Esophagus muscularis mucosa (tissue), 3 donors: ENCODE data around the gene PNKP.

Experiments
- EP300 ChIP-seq: sonication (generic); formaldehyde crosslinking; IDR thresholded peaks from one replicate; pipeline ENCODE4 v1.6.1; 2017; ENCODE audit warnings: antibody characterized with exemption
- TF ChIP-seq, protein P1 (sequence below), 3 experiments: fragments of 200-600 bp in 2 of 3; fragments of 450-650 bp in 1 of 3; sonication (generic) in 2 of 3; IDR thresholded peaks; one replicate each; pipeline ENCODE4 v1.5.1; 2017 to 2019; ENCODE audit warnings: antibody characterized with exemption in 3 of 3, mild to moderate bottlenecking in 2 of 3, moderate library complexity in 1 of 3

DNA sequence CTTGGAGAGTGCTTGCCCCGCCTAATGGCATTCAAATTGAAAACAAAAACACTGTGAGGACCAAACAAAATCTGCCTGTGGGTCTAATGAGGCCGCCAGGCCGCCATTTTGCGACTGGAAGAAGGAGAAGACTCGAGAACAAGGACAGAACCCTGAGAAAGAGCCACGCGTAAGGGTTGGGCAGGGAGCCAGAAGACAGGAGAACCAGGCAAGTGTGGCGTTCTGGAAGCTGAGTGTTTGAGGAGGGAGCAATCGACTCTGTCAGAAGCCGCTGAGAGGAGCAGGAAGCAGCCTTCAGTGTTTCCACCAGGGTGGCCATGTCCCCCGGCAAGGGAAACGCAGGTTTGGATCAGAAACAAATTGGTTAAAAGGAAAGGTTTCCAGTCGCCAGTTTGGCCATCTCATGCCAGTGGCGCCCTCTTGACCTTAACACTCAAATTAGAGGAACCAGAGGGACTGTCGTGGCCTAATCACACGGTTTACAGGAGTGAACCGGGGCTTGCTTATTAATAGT lies 26.6 kb downstream of the PNKP start:
- TF ChIP-seq, protein P1, sequence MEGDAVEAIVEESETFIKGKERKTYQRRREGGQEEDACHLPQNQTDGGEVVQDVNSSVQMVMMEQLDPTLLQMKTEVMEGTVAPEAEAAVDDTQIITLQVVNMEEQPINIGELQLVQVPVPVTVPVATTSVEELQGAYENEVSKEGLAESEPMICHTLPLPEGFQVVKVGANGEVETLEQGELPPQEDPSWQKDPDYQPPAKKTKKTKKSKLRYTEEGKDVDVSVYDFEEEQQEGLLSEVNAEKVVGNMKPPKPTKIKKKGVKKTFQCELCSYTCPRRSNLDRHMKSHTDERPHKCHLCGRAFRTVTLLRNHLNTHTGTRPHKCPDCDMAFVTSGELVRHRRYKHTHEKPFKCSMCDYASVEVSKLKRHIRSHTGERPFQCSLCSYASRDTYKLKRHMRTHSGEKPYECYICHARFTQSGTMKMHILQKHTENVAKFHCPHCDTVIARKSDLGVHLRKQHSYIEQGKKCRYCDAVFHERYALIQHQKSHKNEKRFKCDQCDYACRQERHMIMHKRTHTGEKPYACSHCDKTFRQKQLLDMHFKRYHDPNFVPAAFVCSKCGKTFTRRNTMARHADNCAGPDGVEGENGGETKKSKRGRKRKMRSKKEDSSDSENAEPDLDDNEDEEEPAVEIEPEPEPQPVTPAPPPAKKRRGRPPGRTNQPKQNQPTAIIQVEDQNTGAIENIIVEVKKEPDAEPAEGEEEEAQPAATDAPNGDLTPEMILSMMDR (IDR thresholded peaks at IDR 0.05), result no peak
- TF ChIP-seq EP300, result no peak
